Measurements from ENCODE around the gene DIPK1A. TPM values are rescaled to one million over a fixed set of nuclear protein-coding genes. Genes with fewer than 3 reads are reported as not detected.
A peak's percentile ranks its signal among the peaks of the same experiment; 100 is the strongest.

DIPK1A gene
- 3.3 and 3.8 TPM in 2 replicates for total RNA-seq (2021)
- long read RNA-seq, transcript FAM69A-201 (5 exons, 2,574 nt), result major isoform, 15 of 26 reads
- long read RNA-seq, partial matches to known transcripts, result 0 of 26 reads
- long read RNA-seq, other reads (novel, unspliced or antisense), result 11 of 26 reads

DNA sequence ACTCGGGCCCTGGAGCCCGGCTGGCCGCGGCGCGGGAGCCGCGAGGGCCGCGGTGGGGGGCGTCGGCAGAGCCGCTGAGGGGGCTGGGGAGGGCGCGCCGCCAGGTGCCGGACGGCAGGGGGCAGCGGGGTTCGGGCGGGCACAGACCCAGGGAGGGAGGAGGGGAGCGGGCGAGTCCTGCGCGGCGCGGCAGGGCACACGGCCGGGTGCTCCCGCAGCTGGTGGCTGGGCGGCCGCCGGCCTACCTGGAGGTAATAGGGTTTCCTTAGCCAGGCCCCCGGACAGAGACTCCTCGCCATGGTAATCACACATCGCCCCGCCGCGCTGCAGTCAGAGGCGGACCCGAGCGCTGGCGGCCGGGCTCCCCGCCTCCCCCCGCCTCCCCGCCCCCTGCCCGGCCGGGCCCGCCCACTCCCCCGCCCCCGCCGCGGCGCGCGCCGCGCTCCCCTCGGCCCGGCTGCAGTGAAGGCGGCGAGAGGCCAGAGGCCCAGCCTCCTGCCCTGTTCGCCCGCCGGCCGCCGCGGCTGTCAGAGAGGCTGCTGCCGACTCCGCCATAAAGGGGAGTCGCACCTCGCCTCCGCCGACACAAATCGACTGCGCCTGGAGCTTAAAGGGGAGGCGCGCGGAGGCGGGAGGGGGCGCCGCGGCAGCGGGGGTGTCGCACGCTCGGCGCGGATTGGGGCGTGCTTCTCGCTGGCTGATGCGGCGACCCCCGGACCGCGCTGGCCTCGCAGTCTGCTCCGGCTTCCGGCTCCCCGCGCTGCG is at the start of gene DIPK1A:
DIPK1A (minus strand) TSS at position 332 of the 765 bp plus-strand sequence; CDS start at position 299, 33 bp downstream.
- peaks cover 7 to 8% of the 10 kb centered on the region in 2 experiments for H3K4me1 Mint-ChIP-seq
- Histone ChIP-seq H3T11ph (ENCODE audit: low read length) (no peak within 1 kb of the TSS), H3K4me2 (ENCODE audit: insufficient read depth, insufficient read length, low read length) (peak within 1 kb of the TSS; percentile 76), H2BK120ac (ENCODE audit: low read depth, low read length, poor library complexity, severe bottlenecking) (no peak within 1 kb of the TSS), H3K4me1 (ENCODE audit: insufficient read depth, low read length) (peaks cover 2% of the 10 kb centered on the region; the same call in 1 of the 2 replicates), H3K23me2 (ENCODE audit: insufficient read length, low read depth, low read length, poor library complexity, severe bottlenecking) (peaks cover 15% of the 10 kb centered on the region), H4K8ac (replicated peaks; ENCODE audit: insufficient read length, low read depth, low read length) (no peak within 1 kb of the TSS), H3K27me3 (ENCODE audit: insufficient read depth, low read length) (no peaks in the 10 kb centered on the region), H2BK15ac (ENCODE audit: low read depth, low read length) (no peak within 1 kb of the TSS), H3K9ac (ENCODE audit: extremely low read depth, insufficient read length, low read length) (peak within 1 kb of the TSS; percentile 76), H2BK20ac (ENCODE audit: low read depth, low read length, poor library complexity, severe bottlenecking) (no peak within 1 kb of the TSS), H3K79me1 (ENCODE audit: insufficient read depth, low read depth, low read length, poor library complexity, severe bottlenecking) (no peaks in the 10 kb centered on the region), H2BK5ac (ENCODE audit: insufficient read length, low read length) (no peak within 1 kb of the TSS), H3K27ac (ENCODE audit: insufficient read length, low read depth, low read length) (no peak within 1 kb of the TSS), H3K23ac (ENCODE audit: insufficient read length, low read depth, low read length) (no peak within 1 kb of the TSS), H3K9me3 (ENCODE audit: control insufficient read depth, low read depth, low read length) (no peaks in the 10 kb centered on the region), H3K79me2 (ENCODE audit: insufficient read depth, low read length) (no peaks in the 10 kb centered on the region), H2BK12ac (ENCODE audit: insufficient read length, low read depth, low read length) (no peak within 1 kb of the TSS), H2AFZ (ENCODE audit: low read length) (peak within 1 kb of the TSS; percentile 7), H3K18ac (ENCODE audit: insufficient read length, low read depth, low read length) (peak within 1 kb of the TSS; percentile 90), H4K20me1 (ENCODE audit: control insufficient read depth, insufficient read depth, insufficient read length) (no peaks in the 10 kb centered on the region), H4K91ac (ENCODE audit: insufficient read length, low read depth, low read length) (no peak within 1 kb of the TSS), H3K4ac (ENCODE audit: low read depth, low read length) (no peak within 1 kb of the TSS), H2AK5ac (ENCODE audit: insufficient read length, low read length) (no peak within 1 kb of the TSS), H4K5ac (ENCODE audit: insufficient read length, low read depth, low read length) (no peak within 1 kb of the TSS), H3K14ac (ENCODE audit: insufficient read depth, low read length) (peak within 1 kb of the TSS; percentile 93), H3K56ac (ENCODE audit: insufficient read length, low read depth, low read length) (no peak within 1 kb of the TSS)
- H3K36me3 Mint-ChIP-seq (ENCODE audit: insufficient read depth in 1 of 3, low read depth in 3 of 3), result no peaks in the 10 kb centered on the region; a peak in 1 of 7 replicates
- DNase-seq, result peak; percentile 84
- no peaks in the 10 kb centered on the region for H3K9me3 Mint-ChIP-seq
- peaks cover 9% of the 10 kb centered on the region for H3K27me3 Mint-ChIP-seq (ENCODE audit: low read depth)
- peak within 1 kb of the TSS in 1 of 3 experiments; percentile 25; a peak in 3 of 7 replicates for H3K27ac Mint-ChIP-seq
- no CpG with 5 or more reads among the region's 103 CpGs for WGBS (ENCODE audit: extremely low coverage, insufficient read length, low lambda C conversion rate)
- TF ChIP-seq, protein P1, sequence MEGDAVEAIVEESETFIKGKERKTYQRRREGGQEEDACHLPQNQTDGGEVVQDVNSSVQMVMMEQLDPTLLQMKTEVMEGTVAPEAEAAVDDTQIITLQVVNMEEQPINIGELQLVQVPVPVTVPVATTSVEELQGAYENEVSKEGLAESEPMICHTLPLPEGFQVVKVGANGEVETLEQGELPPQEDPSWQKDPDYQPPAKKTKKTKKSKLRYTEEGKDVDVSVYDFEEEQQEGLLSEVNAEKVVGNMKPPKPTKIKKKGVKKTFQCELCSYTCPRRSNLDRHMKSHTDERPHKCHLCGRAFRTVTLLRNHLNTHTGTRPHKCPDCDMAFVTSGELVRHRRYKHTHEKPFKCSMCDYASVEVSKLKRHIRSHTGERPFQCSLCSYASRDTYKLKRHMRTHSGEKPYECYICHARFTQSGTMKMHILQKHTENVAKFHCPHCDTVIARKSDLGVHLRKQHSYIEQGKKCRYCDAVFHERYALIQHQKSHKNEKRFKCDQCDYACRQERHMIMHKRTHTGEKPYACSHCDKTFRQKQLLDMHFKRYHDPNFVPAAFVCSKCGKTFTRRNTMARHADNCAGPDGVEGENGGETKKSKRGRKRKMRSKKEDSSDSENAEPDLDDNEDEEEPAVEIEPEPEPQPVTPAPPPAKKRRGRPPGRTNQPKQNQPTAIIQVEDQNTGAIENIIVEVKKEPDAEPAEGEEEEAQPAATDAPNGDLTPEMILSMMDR (conservative IDR thresholded peaks at IDR 0.05), result peak; percentile 34; the same call in 2 of the 3 replicates
- peak within 1 kb of the TSS; percentile 80 to 89 for H3K4me3 Mint-ChIP-seq

Measured in H9 (cell line).